Temporal lobe (tissue), 1 donor: ENCODE measurements around the gene FSD1L. TPM values are rescaled to one million over a fixed set of nuclear protein-coding genes. Genes with fewer than 3 reads are reported as not detected.

ENCODE experiments used
- total RNA-seq: library from RNA; depleted of rRNA; stranded (reverse); fragments of >200 nt; gene quantifications from one replicate; pipeline ENCODE4 v1.2.3, GENCODE V29; 2014

Gene FSD1L
- total RNA-seq, 1 donor from 2014 or later: 112 TPM

Other genes with a start within 250 kb of the FSD1L start
- gene SLC44A1, start 203.4 kb upstream of the FSD1L start, total RNA-seq: 41.1 TPM
- gene FKTN, start 110.1 kb downstream of the FSD1L start, total RNA-seq: 33.7 TPM
- gene TAL2, start 214.4 kb downstream of the FSD1L start, total RNA-seq: 9.6 TPM
- 14.0 TPM for gene TMEM38B, start 246.5 kb downstream of the FSD1L start, total RNA-seq